HG03108 (cell line): ENCODE data around the gene RASA1.

Source experiments
- ATAC-seq: cut with Tn5 transposase; IDR thresholded peaks from one replicate; pipeline ENCODE4 v1.9.1; 2021; ENCODE audit warnings: moderate library complexity; ENCODE audit not compliant: unreplicated experiment

RASA1 gene

GRCh38 chr5:87359106-87359505 lies 91.4 kb downstream of the RASA1 start:
- no peak for ATAC-seq

DNA sequence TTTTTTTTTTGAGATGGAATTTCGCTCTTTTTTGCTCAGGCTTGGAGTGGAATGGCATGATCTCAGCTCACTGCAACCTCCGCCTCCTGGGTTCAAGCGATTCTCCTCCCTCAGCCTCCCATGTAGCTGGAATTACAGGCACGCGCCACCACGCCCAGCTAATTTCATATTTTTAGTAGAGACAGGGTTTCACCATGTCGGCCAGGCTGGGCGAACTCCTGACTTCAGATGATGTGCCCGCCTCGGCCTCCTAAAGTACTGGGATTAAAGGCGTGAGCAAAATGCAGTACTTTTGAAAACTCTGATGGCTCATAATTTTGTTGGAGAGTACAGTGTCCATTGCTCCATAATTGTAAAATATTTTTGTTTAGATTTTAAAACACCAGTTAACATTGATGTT lies 92.4 kb downstream of the RASA1 start:
- no peak for ATAC-seq

- no peak for ATAC-seq
Measured at GRCh38 chr5:87361031-87361445, 93.4 kb downstream of the RASA1 start.

- no peak for ATAC-seq
Measured at GRCh38 chr5:87361536-87362213, 94.0 kb downstream of the RASA1 start.

- no peak for ATAC-seq
Measured at GRCh38 chr5:87367243-87367642, 99.6 kb downstream of the RASA1 start.

DNA sequence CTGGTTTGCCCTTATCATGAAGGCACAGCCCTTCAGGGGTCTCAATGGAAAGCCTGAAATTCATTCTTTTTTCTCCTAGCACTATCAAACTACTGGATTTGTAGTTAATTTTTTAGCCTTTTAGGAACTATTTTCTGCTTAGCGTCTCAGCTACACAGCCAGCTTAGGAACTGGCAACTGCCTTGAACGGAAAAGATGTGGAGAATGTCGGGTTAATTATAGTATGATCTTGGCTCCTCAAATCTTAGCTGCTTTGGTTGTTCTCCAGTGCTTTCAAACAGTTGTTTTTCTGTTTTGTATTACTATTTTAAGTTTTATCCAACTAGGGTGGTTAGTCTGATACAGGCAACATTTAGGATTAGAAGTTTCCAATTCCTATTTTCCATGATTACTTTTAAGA lies 100.9 kb downstream of the RASA1 start:
- no peak for ATAC-seq

- ATAC-seq: no peak
Measured at GRCh38 chr5:87369431-87369830, 101.7 kb downstream of the RASA1 start.

GRCh38 chr5:87372705-87373104 lies 105.0 kb downstream of the RASA1 start:
- ATAC-seq: no peak

DNA sequence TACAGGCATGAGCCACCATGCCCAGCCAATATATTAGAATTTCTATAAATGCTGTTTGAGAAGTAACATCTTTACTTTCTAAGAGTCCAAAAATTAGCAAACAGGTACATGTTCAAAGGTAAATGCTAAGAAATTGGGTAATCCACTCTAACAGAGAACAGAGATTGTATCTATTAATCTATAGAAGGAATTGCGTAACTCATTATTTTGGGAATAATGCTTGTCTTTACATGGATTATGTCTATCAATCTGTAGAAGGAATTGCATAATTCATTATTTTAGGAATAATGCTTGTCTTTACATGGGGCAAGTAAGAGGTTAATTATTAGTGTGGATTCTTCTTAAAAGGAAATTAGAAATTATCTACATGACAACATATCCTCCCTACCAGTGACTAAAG lies 114.5 kb downstream of the RASA1 start:
- no peak for ATAC-seq

DNA sequence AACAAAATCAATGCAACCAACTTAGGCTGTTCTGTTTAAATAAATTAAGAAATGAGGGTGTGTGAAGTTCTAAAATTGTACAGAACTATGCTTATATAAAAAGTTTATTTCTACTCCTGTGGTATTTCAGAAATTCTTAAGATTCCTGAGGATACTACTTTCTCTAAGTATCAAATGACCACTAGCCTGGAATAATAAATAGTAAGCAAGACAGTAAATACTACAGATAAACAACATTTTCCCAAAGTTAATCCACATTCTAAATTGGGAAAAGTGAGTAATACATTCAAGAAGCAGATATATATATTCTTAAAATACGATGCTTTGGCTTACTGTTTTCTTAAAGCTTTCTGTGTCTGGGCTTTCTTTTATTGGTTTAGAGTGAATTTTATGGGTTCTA lies 115.5 kb downstream of the RASA1 start:
- no peak for ATAC-seq

- ATAC-seq: no peak
Measured at GRCh38 chr5:87385802-87386201, 118.1 kb downstream of the RASA1 start.

DNA sequence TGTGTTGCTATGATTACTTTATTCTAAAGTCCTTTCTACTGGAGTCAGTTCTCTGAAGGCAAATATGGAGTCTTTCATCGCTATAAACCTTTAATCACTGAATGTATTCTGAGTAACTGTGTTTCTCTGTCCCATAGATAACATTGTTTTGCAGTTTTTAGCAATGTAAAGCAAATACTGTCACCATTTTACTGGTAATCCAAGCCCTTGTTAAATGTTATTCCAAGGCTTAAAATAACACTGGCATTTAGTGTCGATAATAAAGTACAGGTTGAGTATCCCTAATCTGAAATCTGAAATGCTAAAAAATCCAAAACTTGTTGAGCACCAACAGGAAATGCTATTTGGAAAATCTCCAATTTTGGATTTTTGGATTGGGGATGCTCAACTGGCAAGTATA lies 120.4 kb downstream of the RASA1 start:
- ATAC-seq: no peak

GRCh38 chr5:87389296-87390034 lies 121.8 kb downstream of the RASA1 start:
- no peak for ATAC-seq

DNA sequence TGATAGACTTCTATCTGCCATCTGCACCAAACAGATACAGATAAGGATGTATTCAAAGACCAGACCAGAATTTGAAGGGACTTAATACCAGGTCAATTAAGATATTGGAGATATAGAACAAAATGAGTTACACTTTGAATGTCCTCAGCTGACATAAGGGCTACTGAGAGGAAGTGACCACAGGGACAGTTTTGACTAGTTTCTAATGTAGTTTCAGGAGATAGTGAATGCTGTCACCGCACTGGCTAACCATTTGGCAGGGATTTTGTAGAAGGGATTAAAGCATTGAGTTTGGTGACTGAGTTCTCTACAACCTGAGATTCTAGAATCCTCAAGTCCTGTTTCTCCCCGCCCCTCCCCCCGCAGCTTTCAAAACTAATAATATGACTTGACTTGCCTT lies 122.4 kb downstream of the RASA1 start:
- ATAC-seq: no peak

- ATAC-seq: no peak
Measured at GRCh38 chr5:87390576-87391199, 123.0 kb downstream of the RASA1 start.

GRCh38 chr5:87392170-87392569 lies 124.5 kb downstream of the RASA1 start:
- ATAC-seq: no peak

GRCh38 chr5:87392801-87393200 lies 125.1 kb downstream of the RASA1 start:
- ATAC-seq: no peak

GRCh38 chr5:87393331-87393730 lies 125.6 kb downstream of the RASA1 start:
- no peak for ATAC-seq

GRCh38 chr5:87394411-87395165 lies 126.9 kb downstream of the RASA1 start:
- ATAC-seq: no peak

DNA sequence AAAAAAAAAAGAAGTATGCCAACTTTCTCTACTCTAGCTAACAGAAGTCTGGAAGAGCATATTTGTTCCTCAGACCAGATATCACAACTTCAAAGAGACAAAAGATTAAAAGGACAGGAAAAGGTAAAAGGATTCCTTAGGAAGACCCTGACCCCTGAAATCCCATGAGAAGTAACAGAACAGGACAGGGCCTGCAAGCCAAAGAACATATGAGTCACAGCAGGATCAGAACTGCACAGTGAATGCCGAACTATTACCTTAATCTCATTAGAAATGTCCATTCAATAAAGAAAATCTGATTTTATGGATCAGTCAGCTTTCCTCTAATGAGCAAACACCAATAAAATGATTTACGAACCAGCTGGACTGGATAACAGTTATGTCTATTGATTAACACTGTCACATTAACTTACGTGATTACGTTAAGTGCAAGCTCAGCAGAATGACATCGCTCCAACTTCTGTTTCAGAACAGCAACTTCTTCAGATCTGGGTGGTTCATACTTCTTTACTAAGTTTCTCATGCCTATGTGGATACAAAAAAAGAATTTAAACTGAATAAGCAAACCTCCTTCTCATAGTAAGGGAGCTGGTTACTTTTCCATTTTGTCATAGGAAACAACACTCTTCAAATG lies 131.4 kb downstream of the RASA1 start:
- no peak for ATAC-seq

GRCh38 chr5:87399720-87400119 lies 132.0 kb downstream of the RASA1 start:
- no peak for ATAC-seq
